Measurements from ENCODE around the gene E2F1. TPM values are rescaled to one million over a fixed set of nuclear protein-coding genes. Genes with fewer than 3 reads are reported as not detected.
A peak's percentile ranks its signal among the peaks of the same experiment; 100 is the strongest.

Gene E2F1
- total and polyA plus RNA-seq, 4 donors: 4.2 to 10.9 (median 8.5) TPM

- H3K9me3 ChIP-seq (ENCODE audit: control insufficient read depth in 4 of 4, insufficient read depth in 3 of 4, low read length in 3 of 4): no peaks in the 10 kb centered on the region
- DNase-seq (peak; percentile 98), ATAC-seq (ENCODE audit: insufficient read depth, low FRiP score) (peak; percentile 78)
- no peaks in the 10 kb centered on the region for H3K27me3 ChIP-seq (ENCODE audit: control insufficient read depth in 3 of 3, insufficient read depth in 3 of 3, low read length in 2 of 3)
- H3K36me3 ChIP-seq (ENCODE audit: control insufficient read depth in 4 of 4, insufficient read depth in 4 of 4, low read length in 4 of 4): peaks cover 0 to 6% (median 3%) of the 10 kb centered on the region in 4 donors
- peaks cover 0 to 37% (median 4%) of the 10 kb centered on the region in 5 donors for H3K4me1 ChIP-seq (ENCODE audit: control insufficient read depth in 5 of 5, insufficient read depth in 5 of 5, low read length in 5 of 5)
- no peak within 1 kb of the TSS for H3K9ac ChIP-seq (ENCODE audit: insufficient read depth in 1 of 2, low read length in 2 of 2)
- peak within 1 kb of the TSS; percentile 30 for H3K4me3 ChIP-seq
- no peak for TF ChIP-seq CTCF (IDR thresholded peaks at IDR 0.05; ENCODE audit: control extremely low read depth, extremely low read depth)
- WGBS, 2 donors: 2 to 7% methylated on average over 40 to 50 of the region's 50 CpGs
- peak within 1 kb of the TSS; percentile 80 to 86 for H3K27ac ChIP-seq (ENCODE audit: low read depth in 1 of 2, low read length in 1 of 2)
These were observed 19.6 kb downstream of the E2F1 start, which contains the start of gene ACTL10 for GRCh38 chr20:33666293-33667244. TSS of gene ACTL10 (plus strand) at chr20:33666943. CDS start at chr20:33667498, 555 bp downstream.

- no peak for ATAC-seq (ENCODE audit: insufficient read depth, low FRiP score)
These were observed 21.4 kb downstream of the E2F1 start for GRCh38 chr20:33664762-33665144.

GRCh38 chr20:33664085-33664761 is 22.0 kb downstream of the E2F1 start:
- H3K4me1 ChIP-seq (ENCODE audit: control insufficient read depth in 5 of 5, insufficient read depth in 5 of 5, low read length in 5 of 5): peaks cover 0 to 37% (median 4%) of the 10 kb centered on the region in 5 donors
- ATAC-seq (ENCODE audit: insufficient read depth, low FRiP score) (no peak), DNase-seq (no peak)
- H3K4me3 ChIP-seq: peak overlapping the region; percentile 46
- peak overlapping the region; percentile 86 to 92 for H3K27ac ChIP-seq (ENCODE audit: low read depth in 1 of 2, low read length in 1 of 2)
- H3K9me3 ChIP-seq (ENCODE audit: control insufficient read depth in 4 of 4, insufficient read depth in 3 of 4, low read length in 3 of 4): no peaks in the 10 kb centered on the region
- H3K9ac ChIP-seq (ENCODE audit: insufficient read depth in 1 of 2, low read length in 2 of 2): peak overlapping the region; percentile 39 to 66
- H3K27me3 ChIP-seq (ENCODE audit: control insufficient read depth in 3 of 3, insufficient read depth in 3 of 3, low read length in 2 of 3): no peaks in the 10 kb centered on the region
- TF ChIP-seq CTCF (IDR thresholded peaks at IDR 0.05; ENCODE audit: control extremely low read depth, extremely low read depth): no peak
- H3K36me3 ChIP-seq (ENCODE audit: control insufficient read depth in 4 of 4, insufficient read depth in 4 of 4, low read length in 4 of 4): peaks cover 0 to 7% (median 3%) of the 10 kb centered on the region in 4 donors
- 52 to 57% methylated on average over 9 of the region's 9 CpGs for WGBS, 2 donors

More at GRCh38 chr20:33664762-33665144, 21.4 kb downstream of the E2F1 start:
- no peak for TF ChIP-seq CTCF (IDR thresholded peaks at IDR 0.05; ENCODE audit: control extremely low read depth, extremely low read depth)
- H3K9me3 ChIP-seq (ENCODE audit: control insufficient read depth in 4 of 4, insufficient read depth in 3 of 4, low read length in 3 of 4): no peaks in the 10 kb centered on the region
- H3K4me3 ChIP-seq: no peak overlapping the region
- 97 to 98% methylated on average over 2 of the region's 2 CpGs for WGBS, 2 donors
- H3K36me3 ChIP-seq (ENCODE audit: control insufficient read depth in 4 of 4, insufficient read depth in 4 of 4, low read length in 4 of 4): peaks cover 0 to 6% (median 2%) of the 10 kb centered on the region in 4 donors
- H3K27me3 ChIP-seq (ENCODE audit: control insufficient read depth in 3 of 3, insufficient read depth in 3 of 3, low read length in 2 of 3): no peaks in the 10 kb centered on the region
- H3K27ac ChIP-seq (ENCODE audit: low read depth in 1 of 2, low read length in 1 of 2): peak overlapping the region in 1 of 2 donors; percentile 3
- H3K9ac ChIP-seq (ENCODE audit: insufficient read depth in 1 of 2, low read length in 2 of 2): no peak overlapping the region
- peaks cover 0 to 37% (median 4%) of the 10 kb centered on the region in 5 donors for H3K4me1 ChIP-seq (ENCODE audit: control insufficient read depth in 5 of 5, insufficient read depth in 5 of 5, low read length in 5 of 5)
- no peak for DNase-seq

Data from lung (tissue), 12 donors.